Adrenal gland (tissue), 12 donors: ENCODE data around the gene OSBP2. TPM values are rescaled to one million over a fixed set of nuclear protein-coding genes. Genes with fewer than 3 reads are reported as not detected.

ENCODE experiments used
- DNase-seq, 7 donors: peaks; one replicate each; pipeline ENCODE4 v3.0.0-alpha.2; 2019 to 2020
- H3K27ac ChIP-seq, 5 donors: fragments of 200-600 bp; sonication (generic) in 4 of 5; 1 replicate in 3 of 5; 2 replicates in 2 of 5; pipeline versions ENCODE4 v1.5.1 to v1.8.0; 2016 to 2020; ENCODE audit warnings: mild to moderate bottlenecking in 1 of 5
- H3K27me3 ChIP-seq: fragments of 200-600 bp; 2 replicates; pipeline ENCODE4 v1.8.0; 2021
- H3K36me3 ChIP-seq, 2 donors: fragments of 200-600 bp; replicated peaks in 1 of 2; 1 replicate in 1 of 2; 2 replicates in 1 of 2; pipeline versions ENCODE4 v1.5.1 to v1.8.0; 2018 to 2022
- H3K4me1 ChIP-seq, 2 donors: fragments of 200-600 bp; replicated peaks in 1 of 2; 1 replicate in 1 of 2; 2 replicates in 1 of 2; pipeline versions ENCODE4 v1.5.1 to v1.8.0; 2018 to 2021
- H3K4me3 ChIP-seq, 4 donors: fragments of 200-600 bp; sonication (generic) in 3 of 4; one replicate each; pipeline ENCODE4 v1.5.1; 2016 to 2018
- H3K9me3 ChIP-seq, 3 donors: fragments of 200-600 bp; sonication (generic) in 1 of 3; replicated peaks in 1 of 3; 1 replicate in 2 of 3; 2 replicates in 1 of 3; pipeline versions ENCODE4 v1.5.1 to v1.8.0; 2016 to 2021
- CTCF ChIP-seq, 6 experiments: fragments of 450-650 bp in 4 of 6; fragments of 200-600 bp in 2 of 6; sonication (generic) in 1 of 6; IDR thresholded peaks; 1 replicate in 5 of 6; 2 replicates in 1 of 6; pipeline versions ENCODE4 v1.5.1 to v1.8.0; 2016 to 2021; ENCODE audit warnings: antibody characterized with exemption in 6 of 6, mild to moderate bottlenecking in 2 of 6, moderate library complexity in 1 of 6
- POLR2A ChIP-seq, 2 donors: fragments of 450-650 bp; IDR thresholded peaks; one replicate each; pipeline ENCODE4 v1.6.1; 2017; ENCODE audit warnings: antibody characterized with exemption in 2 of 2, mild to moderate bottlenecking in 2 of 2, moderate library complexity in 1 of 2
- WGBS, 4 donors: extraction: QIAGEN DNeasy Blood & Tissue Kit in 2 of 4; methylation state at CpG; one replicate each; pipeline versions ENCODE4 v1.1.5 to v1.1.7; 2013 to 2017; 5-methylcytosine and 5-hydroxymethylcytosine counted together
- intact Hi-C, 2 donors: fragments of 100-400 bp; cut with DNase I; formaldehyde crosslinking; loops; one replicate each; pipeline versions ENCODE4 v1.14.1 to v1.15.0; 2022 to 2023
- polyA plus RNA-seq, 3 donors: library from polyadenylated mRNA; stranded (reverse); fragments of 200-250 nt in 2 of 3; fragments of 350-450 nt in 1 of 3; fragmentation: Illumina TruSeq in 1 of 3; extraction: RNeasy Lipid Tissue Mini Kit (QIAGEN cat#74804) in 1 of 3; gene quantifications; one replicate each; pipeline ENCODE4 v1.2.3, GENCODE V29; 2013 to 2014
- total RNA-seq, 9 donors: library from RNA; depleted of rRNA in 4 of 9; stranded (reverse); fragments of >200 nt in 4 of 9; fragments of 120-200 nt in 1 of 9; fragmentation: NEBNext Ultra II Directional in 1 of 9; extraction: Animal tissue kit (Norgen Biotek cat#: 25700) in 1 of 9; gene quantifications; one replicate each; pipeline versions ENCODE4 v1.1.0 to v1.2.4, GENCODE V29; 2013 to 2023
- donor health status: healthy with polysubstance abuse.
- donor health status: Bipolar disorder and iron deficiency.
- donor health status: DM: yes; HTN: yes; CAD: no.
- donor health status: DM: no; HTN: no; CAD: no.
- donor health status: DM: no; HTN: no; CAD: no.
- donor health status: DM: yes; HTN: yes; CAD: no.

Gene OSBP2
- total and polyA plus RNA-seq, 12 donors, result 7.3 to 35.6 (median 19.7) TPM

- Histone ChIP-seq H3K27ac (no peak overlapping the region), H3K36me3 (no peaks in the 10 kb centered on the region), H3K9me3 (no peaks in the 10 kb centered on the region), H3K4me3 (no peak overlapping the region), H3K27me3 (no peaks in the 10 kb centered on the region), H3K4me1 (peaks cover 0 to 15% of the 10 kb centered on the region in 2 donors)
- TF ChIP-seq POLR2A (IDR thresholded peaks at IDR 0.05) (no peak), CTCF (IDR thresholded peaks at IDR 0.05) (no peak)
- intact Hi-C loops, result no loop called here
- peak in 3 of 7 donors; percentile 8 to 11 (median 11) for DNase-seq
- WGBS, 4 donors, result 88 to 96% (median 92%) methylated on average over 12 to 15 of the region's 15 CpGs
These were observed 175.2 kb downstream of the OSBP2 start for GRCh38 chr22:30869667-30870395.

- intact Hi-C loops, result no loop called here
- Histone ChIP-seq H3K4me1 (peaks cover 0 to 15% of the 10 kb centered on the region in 2 donors), H3K9me3 (no peaks in the 10 kb centered on the region), H3K27me3 (no peaks in the 10 kb centered on the region), H3K36me3 (no peaks in the 10 kb centered on the region), H3K27ac (no peak overlapping the region), H3K4me3 (no peak overlapping the region)
- 90 to 95% (median 92%) methylated on average over 26 to 36 of the region's 36 CpGs for WGBS, 4 donors
- TF ChIP-seq POLR2A (IDR thresholded peaks at IDR 0.05), result no peak
- TF ChIP-seq CTCF (IDR thresholded peaks at IDR 0.05), result no peak
- DNase-seq, result peak in 4 of 7 donors; percentile 9 to 41 (median 14)
These were observed 176.0 kb downstream of the OSBP2 start for GRCh38 chr22:30870451-30871345.

- DNase-seq, result peak in 4 of 7 donors; percentile 7 to 24 (median 10)
- TF ChIP-seq CTCF (IDR thresholded peaks at IDR 0.05) (no peak), POLR2A (IDR thresholded peaks at IDR 0.05) (no peak)
- 79 to 92% (median 88%) methylated on average over 6 to 13 of the region's 13 CpGs for WGBS, 4 donors
These were observed 177.0 kb downstream of the OSBP2 start for GRCh38 chr22:30871391-30872284.

More at GRCh38 chr22:30871391-30872284, 177.0 kb downstream of the OSBP2 start:
- no peak overlapping the region for H3K4me3 ChIP-seq
- H3K36me3 ChIP-seq, result no peaks in the 10 kb centered on the region
- peaks cover 7 to 15% of the 10 kb centered on the region in 2 donors for H3K4me1 ChIP-seq
- intact Hi-C loops, result no loop called here
- H3K27ac ChIP-seq, result no peak overlapping the region
- no peaks in the 10 kb centered on the region for H3K9me3 ChIP-seq
- no peaks in the 10 kb centered on the region for H3K27me3 ChIP-seq
